Spinal cord (tissue), 10 donors: ENCODE measurements around the gene GBP2. TPM values are rescaled to one million over a fixed set of nuclear protein-coding genes. Genes with fewer than 3 reads are reported as not detected.
"Not testable (repeated sequence)": the region's sequence is repeated elsewhere in the genome, so short reads cannot be mapped to it uniquely, and the experiment has no call there.

ENCODE experiments used
- DNase-seq, 6 donors: peaks; one replicate each; pipeline versions ENCODE4 v3.0.0 to v3.0.0-alpha.2; 2013 to 2015; ENCODE audit warnings: low spot score in 6 of 6, low read depth in 4 of 6
- H3K27ac ChIP-seq: one replicate; pipeline ENCODE4 v1.5.1; 2013; ENCODE audit warnings: low read depth, low read length, control low read depth
- H3K27me3 ChIP-seq: one replicate; pipeline ENCODE4 v1.6.1; 2013; ENCODE audit warnings: low read length; ENCODE audit not compliant: control insufficient read depth, insufficient read depth
- H3K36me3 ChIP-seq: one replicate; pipeline ENCODE4 v1.6.1; 2013; ENCODE audit warnings: low read length; ENCODE audit not compliant: control insufficient read depth, insufficient read depth
- H3K4me1 ChIP-seq: one replicate; pipeline ENCODE4 v1.6.1; 2013; ENCODE audit warnings: low read length; ENCODE audit not compliant: control insufficient read depth, insufficient read depth
- H3K4me3 ChIP-seq: one replicate; pipeline ENCODE4 v1.5.1; 2013; ENCODE audit warnings: low read depth, low read length, control low read depth
- H3K9me3 ChIP-seq: one replicate; pipeline ENCODE4 v1.6.1; 2013; ENCODE audit warnings: low read length; ENCODE audit not compliant: control insufficient read depth, insufficient read depth
- WGBS: methylation state at CpG from one replicate; pipeline ENCODE4 v1.1.5; 2013; ENCODE audit warnings: missing lambda C conversion rate; ENCODE audit not compliant: insufficient coverage; 5-methylcytosine and 5-hydroxymethylcytosine counted together
- polyA plus RNA-seq, 2 donors: library from polyadenylated mRNA; unstranded; fragments of 120-200 nt; gene quantifications; one replicate each; pipeline ENCODE4 v1.2.1, GENCODE V29; 2013; ENCODE audit not compliant: insufficient read length in 2 of 2
- total RNA-seq, 2 donors: library from RNA; depleted of rRNA in 1 of 2; stranded (reverse); fragments of 120-200 nt in 1 of 2; fragments of >200 nt in 1 of 2; gene quantifications; one replicate each; pipeline versions ENCODE4 v1.2.3 to v1.2.4, GENCODE V29; 2013 to 2014
- donor health status: healthy.

The GBP2 gene
- total and polyA plus RNA-seq, 4 donors: 0.46 to 4.3 (median 1.4) TPM

DNA sequence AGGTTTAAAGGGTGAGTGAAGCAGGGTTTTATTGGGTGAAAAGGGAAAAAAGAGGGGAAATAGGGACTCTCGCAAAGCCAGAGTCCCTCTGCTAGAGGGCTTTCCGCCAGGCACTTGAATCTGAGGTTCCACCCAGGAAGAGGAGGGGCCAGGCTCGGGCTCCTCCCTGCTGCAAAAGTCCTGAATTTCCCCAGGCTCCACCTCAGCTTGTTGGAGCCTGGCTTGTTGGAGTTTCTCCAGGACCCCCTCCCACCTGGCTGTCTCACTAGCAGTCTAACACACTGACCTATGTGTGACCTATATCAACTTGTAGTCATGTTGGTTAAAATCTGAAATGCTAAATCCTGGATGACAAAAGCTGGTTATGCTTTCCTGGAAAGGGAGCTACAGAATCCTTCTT is 25.5 kb downstream of the GBP2 start:
- Histone ChIP-seq H3K27ac (no peak overlapping the region), H3K36me3 (no peaks in the 10 kb centered on the region), H3K27me3 (no peaks in the 10 kb centered on the region), H3K4me3 (no peak overlapping the region), H3K9me3 (no peaks in the 10 kb centered on the region), H3K4me1 (no peaks in the 10 kb centered on the region)
- no peak for DNase-seq
- WGBS: 100% methylated on average over 2 of the region's 3 CpGs

GRCh38 chr1:89098857-89099256 is 27.1 kb downstream of the GBP2 start:
- WGBS: 78% methylated on average over 1 of the region's 3 CpGs

GRCh38 chr1:89095737-89096136 is 30.2 kb downstream of the GBP2 start:
- Histone ChIP-seq H3K9me3 (no peaks in the 10 kb centered on the region), H3K27me3 (no peaks in the 10 kb centered on the region), H3K27ac (no peak overlapping the region), H3K36me3 (no peaks in the 10 kb centered on the region), H3K4me1 (no peaks in the 10 kb centered on the region), H3K4me3 (no peak overlapping the region)
- DNase-seq: no peak
- WGBS: no CpG with 5 or more reads among the region's 2 CpGs

More at GRCh38 chr1:89098857-89099256, 27.1 kb downstream of the GBP2 start:
- H3K27me3 ChIP-seq: no peaks in the 10 kb centered on the region
- H3K4me3 ChIP-seq: no peak overlapping the region
- H3K27ac ChIP-seq: no peak overlapping the region
- H3K4me1 ChIP-seq: no peaks in the 10 kb centered on the region
- no peaks in the 10 kb centered on the region for H3K36me3 ChIP-seq
- DNase-seq: no peak
- no peaks in the 10 kb centered on the region for H3K9me3 ChIP-seq

- no peaks in the 10 kb centered on the region for H3K36me3 ChIP-seq
- no CpG with 5 or more reads among the region's 1 CpG for WGBS
- H3K9me3 ChIP-seq: no peaks in the 10 kb centered on the region
- H3K4me3 ChIP-seq: no peak overlapping the region
- DNase-seq: no peak
- no peak overlapping the region for H3K27ac ChIP-seq
- H3K27me3 ChIP-seq: no peaks in the 10 kb centered on the region
- no peaks in the 10 kb centered on the region for H3K4me1 ChIP-seq
These were observed 36.0 kb downstream of the GBP2 start for GRCh38 chr1:89089962-89090361.

GRCh38 chr1:89088572-89088971 is 37.3 kb downstream of the GBP2 start:
- H3K4me3 ChIP-seq: no peak overlapping the region
- no peaks in the 10 kb centered on the region for H3K36me3 ChIP-seq
- no peak overlapping the region for H3K27ac ChIP-seq
- no peaks in the 10 kb centered on the region for H3K27me3 ChIP-seq
- no peak for DNase-seq
- no peaks in the 10 kb centered on the region for H3K4me1 ChIP-seq
- H3K9me3 ChIP-seq: no peaks in the 10 kb centered on the region
- WGBS: 94% methylated on average over 7 of the region's 10 CpGs

DNA sequence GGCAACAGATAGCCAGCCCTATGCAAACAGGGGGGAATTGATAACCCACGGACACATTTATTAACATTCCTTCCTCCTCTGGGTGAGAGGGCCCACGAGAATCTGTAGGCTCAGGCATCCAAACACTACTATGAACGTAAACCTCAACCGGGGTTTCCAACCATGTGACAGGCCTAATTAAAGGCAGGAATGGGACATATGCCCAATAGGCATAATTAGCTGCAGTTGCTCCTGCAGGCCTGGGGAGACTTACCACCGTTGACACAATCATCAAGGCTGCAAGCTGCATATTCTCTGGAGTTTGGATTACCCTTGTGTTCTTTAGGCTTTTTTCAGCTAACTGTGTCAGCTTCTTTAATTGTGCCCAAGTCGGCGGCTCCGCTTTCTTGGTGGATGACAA is 38.7 kb downstream of the GBP2 start:
- WGBS: 53% methylated on average over 5 of the region's 8 CpGs
- H3K4me1 ChIP-seq: no peaks in the 10 kb centered on the region
- H3K9me3 ChIP-seq: no peaks in the 10 kb centered on the region
- H3K4me3 ChIP-seq: no peak overlapping the region
- no peak overlapping the region for H3K27ac ChIP-seq
- no peaks in the 10 kb centered on the region for H3K27me3 ChIP-seq
- DNase-seq: no peak
- H3K36me3 ChIP-seq: no peaks in the 10 kb centered on the region

- Histone ChIP-seq H3K9me3 (no peaks in the 10 kb centered on the region), H3K27ac (no peak overlapping the region), H3K27me3 (no peaks in the 10 kb centered on the region), H3K4me3 (no peak overlapping the region), H3K36me3 (no peaks in the 10 kb centered on the region), H3K4me1 (no peaks in the 10 kb centered on the region)
- DNase-seq: peak in 3 of 6 donors; percentile 5 to 74 (median 25)
These were observed 40.1 kb downstream of the GBP2 start for GRCh38 chr1:89085781-89086180.

DNA sequence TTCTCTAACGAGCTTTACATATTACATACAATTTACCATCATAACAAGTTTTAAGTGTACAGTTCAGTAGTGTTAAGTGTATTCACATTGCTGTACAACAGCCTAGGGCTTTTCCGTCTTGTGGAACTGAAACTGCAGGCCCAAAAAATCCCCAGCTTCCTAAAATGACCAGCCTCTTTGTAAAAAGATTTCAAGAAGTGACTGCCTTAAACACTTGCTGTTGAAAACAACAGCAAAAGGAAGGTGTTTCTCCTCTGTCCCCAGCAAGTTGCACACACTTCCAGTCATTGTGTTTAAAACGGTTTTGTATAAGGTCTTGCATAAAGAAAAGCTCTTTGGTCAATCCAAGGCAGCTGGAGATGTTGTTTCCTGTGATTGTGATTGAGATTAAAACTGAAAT is 44.9 kb downstream of the GBP2 start:
- DNase-seq: no peak
- H3K27me3 ChIP-seq: no peaks in the 10 kb centered on the region
- no CpG with 5 or more reads among the region's 3 CpGs for WGBS
- no peak overlapping the region for H3K27ac ChIP-seq
- H3K9me3 ChIP-seq: no peaks in the 10 kb centered on the region
- H3K4me3 ChIP-seq: no peak overlapping the region
- no peaks in the 10 kb centered on the region for H3K4me1 ChIP-seq
- no peaks in the 10 kb centered on the region for H3K36me3 ChIP-seq

GRCh38 chr1:89080068-89080467 is 45.8 kb downstream of the GBP2 start:
- WGBS: 75% methylated on average over 6 of the region's 7 CpGs
- not testable (repeated sequence) for H3K27ac ChIP-seq, DNase-seq, H3K9me3 ChIP-seq, H3K4me1 ChIP-seq, H3K27me3 ChIP-seq, H3K36me3 ChIP-seq, H3K4me3 ChIP-seq

DNA sequence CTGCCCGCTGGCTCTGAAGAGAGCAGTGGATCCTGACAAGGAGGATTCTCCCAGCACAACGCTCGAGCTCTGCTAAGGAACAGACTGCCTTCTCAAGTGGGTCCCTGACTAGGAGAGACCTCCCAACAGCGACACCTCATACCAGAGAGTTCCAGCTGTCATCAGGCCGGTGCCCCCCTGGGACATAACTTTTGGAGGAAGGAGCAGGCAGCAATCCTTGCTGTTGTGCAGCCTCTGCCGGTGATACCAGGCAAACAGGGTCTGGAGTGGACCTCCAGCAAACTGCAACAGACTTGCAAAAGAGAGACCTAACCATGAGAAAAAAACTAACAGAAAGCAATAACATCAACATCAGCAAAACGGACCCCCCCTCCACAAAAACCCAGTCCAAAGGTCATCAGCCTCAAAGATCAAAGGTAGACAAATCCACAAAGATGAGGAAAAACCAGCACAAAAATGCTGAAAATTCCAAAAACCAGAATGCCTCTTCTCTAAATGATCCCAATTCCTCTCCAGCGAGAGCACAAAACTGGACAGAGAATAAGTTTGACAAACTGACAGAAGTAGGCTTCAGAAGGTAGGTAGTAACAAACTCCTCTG is 53.3 kb downstream of the GBP2 start:
- H3K4me1 ChIP-seq, H3K36me3 ChIP-seq, H3K4me3 ChIP-seq, H3K27me3 ChIP-seq, H3K27ac ChIP-seq, DNase-seq, H3K9me3 ChIP-seq: not testable (repeated sequence)
- WGBS: 72% methylated on average over 7 of the region's 8 CpGs
